Esophagus muscularis mucosa (tissue), 4 donors: ENCODE results near the gene MPC1. TPM values are rescaled to one million over a fixed set of nuclear protein-coding genes. Genes with fewer than 3 reads are reported as not detected.
"Not testable (repeated sequence)": the region's sequence is repeated elsewhere in the genome, so short reads cannot be mapped to it uniquely, and the experiment has no call there.

ENCODE experiments used
- DNase-seq: peaks from one replicate; pipeline ENCODE4 v3.0.0-alpha.2; 2017; ENCODE audit errors: extremely low spot score
- H3K27ac ChIP-seq, 4 donors: fragments of 200-600 bp; sonication (generic); replicated peaks in 1 of 4; 1 replicate in 3 of 4; 2 replicates in 1 of 4; pipeline ENCODE4 v1.5.1; 2016 to 2019; ENCODE audit warnings: mild to moderate bottlenecking in 1 of 4
- H3K27me3 ChIP-seq, 4 donors: fragments of 200-600 bp; sonication (generic); one replicate each; pipeline versions ENCODE4 v1.5.1 to v1.6.0; 2016 to 2019
- H3K36me3 ChIP-seq, 4 donors: fragments of 200-600 bp; sonication (generic); one replicate each; pipeline ENCODE4 v1.5.1; 2016 to 2019
- H3K4me1 ChIP-seq, 4 donors: fragments of 200-600 bp; sonication (generic); one replicate each; pipeline ENCODE4 v1.5.1; 2016 to 2019
- H3K4me3 ChIP-seq, 4 donors: fragments of 200-600 bp; sonication (generic); 1 replicate in 2 of 4; 2 replicates in 2 of 4; pipeline ENCODE4 v1.5.1; 2016 to 2019; ENCODE audit warnings: mild to moderate bottlenecking in 4 of 4, moderate library complexity in 1 of 4
- H3K9me3 ChIP-seq, 4 donors: fragments of 200-600 bp; sonication (generic); 1 replicate in 3 of 4; 2 replicates in 1 of 4; pipeline ENCODE4 v1.5.1; 2016 to 2019
- CTCF ChIP-seq, 3 experiments: fragments of 200-600 bp in 2 of 3; fragments of 450-650 bp in 1 of 3; sonication (generic) in 2 of 3; IDR thresholded peaks; one replicate each; pipeline ENCODE4 v1.5.1; 2017 to 2019; ENCODE audit warnings: antibody characterized with exemption in 3 of 3, mild to moderate bottlenecking in 2 of 3, moderate library complexity in 1 of 3
- EP300 ChIP-seq: sonication (generic); formaldehyde crosslinking; IDR thresholded peaks from one replicate; pipeline ENCODE4 v1.6.1; 2017; ENCODE audit warnings: antibody characterized with exemption
- POLR2A ChIP-seq: fragments of 450-650 bp; IDR thresholded peaks from one replicate; pipeline ENCODE4 v1.6.1; 2017; ENCODE audit warnings: antibody characterized with exemption, moderate library complexity, mild to moderate bottlenecking, low read depth
- POLR2AphosphoS5 ChIP-seq, 2 donors: sonication (generic); formaldehyde crosslinking; IDR thresholded peaks; one replicate each; pipeline ENCODE4 v1.6.1; 2017; ENCODE audit warnings: antibody characterized with exemption in 2 of 2
- WGBS: methylation state at CpG from one replicate; pipeline ENCODE4 v1.1.5; 2018; 5-methylcytosine and 5-hydroxymethylcytosine counted together
- intact Hi-C: fragments of 100-400 bp; cut with DNase I; formaldehyde crosslinking; loops from one replicate; pipeline ENCODE4 v1.15.1; 2023
- total RNA-seq, 4 donors: library from RNA; depleted of rRNA; stranded (reverse); fragments of >200 nt; gene quantifications; one replicate each; pipeline versions ENCODE4 v1.1.0 to v1.2.1, GENCODE V29; 2016

MPC1 gene
- total RNA-seq, 4 donors from 2014 or later, result 54.7 to 68.1 (median 63.1) TPM

- H3K27me3 ChIP-seq, result no peaks in the 10 kb centered on the region
- no peak overlapping the region for H3K4me3 ChIP-seq
- H3K4me1 ChIP-seq, result peaks cover 0 to 3% (median 1%) of the 10 kb centered on the region in 4 donors
- TF ChIP-seq POLR2A (no peak), POLR2AphosphoS5 (IDR thresholded peaks at IDR 0.05) (no peak), EP300 (no peak), CTCF (IDR thresholded peaks at IDR 0.05) (no peak)
- no peak overlapping the region for H3K27ac ChIP-seq
- intact Hi-C loops, result no loop called here
- no peaks in the 10 kb centered on the region for H3K36me3 ChIP-seq
- H3K9me3 ChIP-seq, result peaks cover 0 to 8% (median 3%) of the 10 kb centered on the region in 4 donors
- no peak for DNase-seq
- 87% methylated on average over 6 of the region's 6 CpGs for WGBS
Observed at GRCh38 chr6:166348305-166348949, 34.3 kb downstream of the MPC1 start.

DNA sequence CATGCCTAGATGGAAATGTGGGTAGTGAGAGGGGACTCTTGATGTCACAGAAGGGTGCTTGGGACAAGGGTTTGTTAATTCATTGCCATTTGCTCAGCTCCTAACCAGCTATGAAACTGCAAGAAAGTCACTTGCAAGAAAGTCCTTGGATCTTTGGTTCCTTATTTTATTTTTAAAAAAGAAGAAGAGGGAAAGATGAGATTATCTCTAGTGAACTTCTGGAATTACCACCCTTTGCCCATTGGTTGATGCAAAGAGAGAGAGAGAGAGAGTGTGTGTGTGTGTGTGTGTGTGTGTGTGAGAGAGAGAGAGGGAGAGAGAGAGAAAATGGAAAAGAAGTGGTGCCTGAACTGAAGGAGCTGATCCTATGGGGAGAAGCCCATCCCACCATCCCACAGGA is 35.8 kb downstream of the MPC1 start:
- intact Hi-C loops, result no loop called here
- TF ChIP-seq POLR2AphosphoS5 (IDR thresholded peaks at IDR 0.05) (no peak), POLR2A (no peak), EP300 (no peak), CTCF (IDR thresholded peaks at IDR 0.05) (no peak)
- no peaks in the 10 kb centered on the region for H3K36me3 ChIP-seq
- no peak for DNase-seq
- no peak overlapping the region for H3K4me3 ChIP-seq
- H3K27ac ChIP-seq, result no peak overlapping the region
- H3K9me3 ChIP-seq, result peaks cover 0 to 8% (median 3%) of the 10 kb centered on the region in 4 donors
- no peaks in the 10 kb centered on the region for H3K27me3 ChIP-seq
- peaks cover 0 to 9% (median 7%) of the 10 kb centered on the region in 4 donors for H3K4me1 ChIP-seq

DNA sequence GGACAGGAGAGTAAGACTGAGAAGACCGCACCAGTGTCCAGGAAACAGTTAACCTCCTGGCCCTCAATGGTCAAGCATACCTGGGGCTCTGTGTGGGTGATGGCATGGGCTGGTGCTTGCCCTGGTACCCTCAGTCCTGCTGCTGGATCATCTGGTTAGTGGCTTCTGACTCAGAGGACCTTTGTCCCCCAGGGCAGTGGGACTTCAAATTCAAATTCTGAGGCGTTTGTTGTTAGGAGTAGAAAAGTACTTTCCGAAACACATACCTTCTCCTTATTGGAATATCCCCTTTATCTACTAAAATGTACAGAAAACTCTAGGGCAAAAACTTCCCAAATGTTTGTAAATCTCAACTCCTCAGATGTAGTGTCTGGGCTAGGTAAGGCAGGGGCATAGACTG is 36.3 kb downstream of the MPC1 start:
- Histone ChIP-seq H3K27me3 (no peaks in the 10 kb centered on the region), H3K4me1 (peaks cover 3 to 14% (median 11%) of the 10 kb centered on the region in 4 donors), H3K9me3 (peaks cover 0 to 8% (median 3%) of the 10 kb centered on the region in 4 donors), H3K4me3 (no peak overlapping the region), H3K36me3 (no peaks in the 10 kb centered on the region), H3K27ac (no peak overlapping the region)
- 92% methylated on average over 3 of the region's 3 CpGs for WGBS
- TF ChIP-seq POLR2AphosphoS5 (IDR thresholded peaks at IDR 0.05) (no peak), POLR2A (no peak), CTCF (IDR thresholded peaks at IDR 0.05) (no peak), EP300 (no peak)
- no peak for DNase-seq
- intact Hi-C loops, result no loop called here

DNA sequence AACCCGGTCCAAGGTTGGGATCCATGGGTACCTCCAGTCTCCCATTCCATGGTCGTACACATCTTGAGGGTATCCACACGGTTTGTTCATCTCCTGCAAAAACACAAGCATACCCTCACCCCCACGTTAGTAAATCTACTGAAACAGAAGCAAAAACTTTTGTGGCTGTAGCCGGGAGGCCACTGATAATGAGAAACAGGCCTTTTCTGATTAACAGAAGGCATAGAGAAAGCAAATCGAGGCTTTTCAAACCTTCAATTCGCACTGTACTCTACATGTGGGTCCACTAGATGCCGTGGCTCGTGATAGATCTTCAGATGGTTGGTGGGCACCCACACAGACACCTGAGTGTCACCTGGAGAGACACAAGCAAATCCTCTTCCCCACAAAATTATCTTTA is 37.1 kb downstream of the MPC1 start:
- H3K4me3 ChIP-seq, DNase-seq, H3K36me3 ChIP-seq, intact Hi-C loops, H3K9me3 ChIP-seq, H3K27ac ChIP-seq, H3K27me3 ChIP-seq: not testable (repeated sequence)
- WGBS, result 89% methylated on average over 9 of the region's 9 CpGs
- H3K4me1 ChIP-seq, result peaks cover 11 to 22% (median 19%) of the 10 kb centered on the region in 4 donors

DNA sequence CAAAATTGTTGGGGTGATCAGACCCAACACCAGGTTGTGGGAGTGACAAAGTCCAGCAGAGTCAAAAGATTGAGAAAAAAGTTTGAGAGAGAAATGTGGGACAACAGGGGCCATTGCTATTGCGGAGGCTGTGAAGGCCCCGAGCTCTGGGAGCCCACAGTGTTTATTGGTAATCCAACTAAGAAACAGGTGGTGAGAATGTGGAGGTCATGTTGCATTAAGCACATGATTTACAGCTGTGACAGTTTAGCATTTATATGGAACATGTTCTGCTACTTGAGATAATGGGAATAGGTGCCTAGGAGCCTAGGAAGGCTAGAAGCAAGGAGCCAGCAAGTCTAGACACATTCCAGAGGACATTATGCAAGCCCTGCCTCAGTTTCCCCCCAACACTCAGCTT is 37.8 kb downstream of the MPC1 start:
- H3K9me3 ChIP-seq, H3K36me3 ChIP-seq, DNase-seq, H3K4me3 ChIP-seq, H3K27ac ChIP-seq, H3K27me3 ChIP-seq, intact Hi-C loops: not testable (repeated sequence)
- peaks cover 17 to 29% (median 26%) of the 10 kb centered on the region in 4 donors for H3K4me1 ChIP-seq
- 93% methylated on average over 2 of the region's 2 CpGs for WGBS

GRCh38 chr6:166344240-166344639 is 38.5 kb downstream of the MPC1 start:
- no peak for TF ChIP-seq POLR2A
- no peak for TF ChIP-seq CTCF (IDR thresholded peaks at IDR 0.05)
- no peak for TF ChIP-seq POLR2AphosphoS5 (IDR thresholded peaks at IDR 0.05)
- no peak for TF ChIP-seq EP300
- DNase-seq, result no peak
- intact Hi-C loops, result no loop called here
- WGBS, result 94% methylated on average over 8 of the region's 8 CpGs
- H3K4me3 ChIP-seq, result no peak overlapping the region
- peaks cover 0 to 4% (median 0%) of the 10 kb centered on the region in 4 donors for H3K36me3 ChIP-seq
- H3K4me1 ChIP-seq, result peaks cover 24 to 36% (median 33%) of the 10 kb centered on the region in 4 donors
- no peaks in the 10 kb centered on the region for H3K27me3 ChIP-seq
- H3K9me3 ChIP-seq, result no peaks in the 10 kb centered on the region
- no peak overlapping the region for H3K27ac ChIP-seq
